Gastrocnemius medialis (tissue), 4 donors: ENCODE data around the gene SHBG. TPM values are rescaled to one million over a fixed set of nuclear protein-coding genes. Genes with fewer than 3 reads are reported as not detected.

Experiments
- ATAC-seq, 2 donors: fragments of 150-250 bp; one replicate each; pipeline ENCODE4 v1.9.1; 2016
- DNase-seq, 2 donors: peaks; one replicate each; pipeline ENCODE4 v3.0.0-alpha.2; 2019
- H3K27ac ChIP-seq, 4 donors: fragments of 200-600 bp; sonication (generic); 1 replicate in 1 of 4; 2 replicates in 3 of 4; pipeline ENCODE4 v1.5.1; 2016 to 2018; ENCODE audit warnings: mild to moderate bottlenecking in 2 of 4, moderate library complexity in 1 of 4
- H3K27me3 ChIP-seq, 3 donors: fragments of 200-600 bp; sonication (generic) in 2 of 3; 1 replicate in 1 of 3; 2 replicates in 2 of 3; pipeline versions ENCODE4 v1.5.1 to v1.6.0; 2016 to 2019; ENCODE audit warnings: mild to moderate bottlenecking in 1 of 3, moderate library complexity in 1 of 3
- H3K36me3 ChIP-seq, 2 donors: fragments of 200-600 bp; sonication (generic) in 1 of 2; one replicate each; pipeline ENCODE4 v1.5.1; 2017 to 2018
- H3K4me1 ChIP-seq, 2 donors: fragments of 200-600 bp; sonication (generic) in 1 of 2; one replicate each; pipeline ENCODE4 v1.5.1; 2016 to 2017; ENCODE audit warnings: mild to moderate bottlenecking in 2 of 2
- H3K4me3 ChIP-seq, 4 donors: fragments of 200-600 bp; sonication (generic) in 3 of 4; 1 replicate in 1 of 4; 2 replicates in 3 of 4; pipeline ENCODE4 v1.5.1; 2016 to 2019; ENCODE audit warnings: mild to moderate bottlenecking in 2 of 4
- H3K9me3 ChIP-seq, 3 donors: fragments of 200-600 bp; sonication (generic) in 2 of 3; 1 replicate in 1 of 3; 2 replicates in 2 of 3; pipeline ENCODE4 v1.5.1; 2016 to 2019
- CTCF ChIP-seq, 5 experiments: fragments of 450-650 bp in 3 of 5; fragments of 200-600 bp in 2 of 5; sonication (generic) in 2 of 5; IDR thresholded peaks in 4 of 5; conservative IDR thresholded peaks in 1 of 5; 1 replicate in 4 of 5; 2 replicates in 1 of 5; pipeline ENCODE4 v1.5.1; 2016 to 2019; ENCODE audit warnings: antibody characterized with exemption in 5 of 5, mild to moderate bottlenecking in 3 of 5, moderate library complexity in 3 of 5
- POLR2A ChIP-seq, 2 donors: fragments of 450-650 bp; IDR thresholded peaks; one replicate each; pipeline ENCODE4 v1.6.1; 2017; ENCODE audit warnings: antibody characterized with exemption in 2 of 2, mild to moderate bottlenecking in 2 of 2, moderate library complexity in 2 of 2
- in situ Hi-C, 4 donors: fragments of 200-750 bp; cut with MboI; loops; one replicate each; pipeline versions ENCODE4 v1.15.0 to v1.8.0; 2017; ENCODE audit warnings: low sequenced_read_pairs in 4 of 4
- intact Hi-C: fragments of 100-400 bp; cut with DNase I; formaldehyde crosslinking; loops from one replicate; pipeline ENCODE4 v1.15.1; 2023; ENCODE audit warnings: low total_unique reads
- total RNA-seq, 4 donors: library from RNA; depleted of rRNA; stranded (reverse); fragments of >200 nt; gene quantifications; one replicate each; pipeline versions ENCODE4 v1.1.0 to v1.2.3, GENCODE V29; 2016

SHBG gene
- total RNA-seq, 4 donors from 2014 or later: not detected

DNA sequence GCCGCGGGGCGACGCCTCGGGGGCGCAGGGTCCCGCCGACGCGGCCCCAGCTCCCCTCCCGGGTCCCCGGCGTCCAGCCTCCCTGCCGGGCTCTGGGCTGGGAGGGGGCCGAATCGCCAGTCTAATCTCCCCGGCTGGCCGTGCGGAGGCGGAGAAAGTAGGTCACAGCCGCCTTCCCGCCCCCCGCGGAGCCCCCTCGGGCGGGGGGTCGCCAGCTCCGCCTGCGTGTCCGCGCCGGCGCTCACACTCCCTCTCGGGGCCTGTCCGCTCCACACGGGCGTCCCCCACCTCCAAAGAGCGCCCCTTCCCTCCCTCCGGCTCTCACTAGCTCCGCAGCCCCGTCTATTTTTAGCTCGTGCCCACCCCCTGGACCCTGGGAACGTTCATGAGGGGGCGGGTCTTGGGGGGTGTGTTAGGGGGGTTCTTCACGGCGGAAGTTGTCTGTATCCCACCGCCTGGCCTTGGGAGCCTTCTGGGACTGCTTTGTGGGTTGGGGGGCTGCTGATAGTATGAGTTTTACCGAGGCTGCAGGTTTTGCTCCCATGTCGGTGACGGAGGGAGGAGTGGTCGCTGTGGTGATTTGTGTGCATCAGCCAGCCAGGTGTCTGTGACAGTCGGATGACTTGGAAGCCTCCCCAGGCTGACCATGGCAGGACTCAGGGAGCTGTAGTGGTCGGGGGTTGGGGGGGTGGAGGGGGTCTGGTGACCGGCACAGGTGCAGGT is 21.9 kb downstream of the SHBG start:
- Histone ChIP-seq H3K27ac (peak overlapping the region; percentile 27 to 58 (median 48)), H3K36me3 (no peaks in the 10 kb centered on the region), H3K4me1 (peaks cover 7 to 17% of the 10 kb centered on the region in 2 donors), H3K9me3 (no peaks in the 10 kb centered on the region), H3K27me3 (peaks cover 42 to 47% (median 45%) of the 10 kb centered on the region in 3 donors), H3K4me3 (peak overlapping the region; percentile 47 to 59 (median 56))
- DNase-seq (no peak), ATAC-seq (no peak)
- in situ Hi-C loops: no loop called here
- TF ChIP-seq CTCF (IDR thresholded peaks at IDR 0.05 in 4 of 5, conservative IDR thresholded peaks at IDR 0.05 in 1 of 5): no peak
- no peak for TF ChIP-seq POLR2A (IDR thresholded peaks at IDR 0.05)
- intact Hi-C loops: no loop called here

DNA sequence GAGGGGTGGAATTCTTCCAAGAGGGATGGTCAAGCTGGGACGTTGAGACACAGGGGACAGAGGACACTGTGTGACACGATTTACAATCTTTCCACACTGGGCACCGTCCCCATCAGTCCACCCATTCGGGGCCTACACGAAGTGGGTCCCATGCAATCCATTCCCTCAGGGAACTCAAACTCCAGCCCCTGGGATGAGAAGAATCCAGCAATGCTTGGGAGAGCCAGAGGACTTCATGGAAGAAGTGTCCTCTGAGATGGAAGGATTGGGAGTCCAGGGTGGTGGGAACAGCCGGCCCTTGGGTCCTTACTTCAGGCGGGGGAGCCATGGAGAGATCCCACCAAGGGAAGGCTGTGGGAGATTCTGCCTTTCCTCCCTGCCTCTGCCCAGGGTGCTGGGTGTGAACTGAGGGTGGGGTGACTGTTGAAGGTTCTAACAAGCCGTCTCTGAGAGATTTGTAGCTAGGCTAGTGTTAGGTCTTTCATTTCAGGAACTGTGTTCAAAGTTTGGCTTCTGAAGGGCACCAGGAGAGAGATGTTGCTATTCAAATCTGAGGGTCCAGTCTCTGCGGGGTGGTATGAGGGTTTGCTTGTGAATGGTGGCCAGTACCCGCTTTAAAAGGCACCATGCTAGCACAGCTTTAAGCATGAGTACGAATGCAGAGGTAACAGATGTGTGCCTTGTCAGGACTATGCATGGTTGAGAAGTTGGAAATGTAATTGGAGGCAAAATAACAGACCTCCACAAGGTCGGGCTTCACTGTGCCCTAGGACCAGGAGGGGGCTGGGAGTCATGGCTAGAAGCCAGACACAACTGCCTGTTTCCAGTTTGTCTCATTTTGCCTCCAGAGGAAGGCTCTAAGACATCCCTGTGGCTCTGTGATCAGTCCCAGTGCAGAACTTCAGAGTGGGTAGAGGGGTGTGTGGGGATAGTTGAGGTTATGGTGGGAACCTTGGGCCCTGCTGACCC is 22.7 kb downstream of the SHBG start:
- ATAC-seq (no peak), DNase-seq (no peak)
- Histone ChIP-seq H3K4me3 (no peak overlapping the region), H3K36me3 (no peaks in the 10 kb centered on the region), H3K9me3 (no peaks in the 10 kb centered on the region), H3K27me3 (peaks cover 41 to 42% (median 42%) of the 10 kb centered on the region in 3 donors), H3K27ac (peak overlapping the region in 1 of 4 donors; percentile 56), H3K4me1 (peaks cover 7 to 17% of the 10 kb centered on the region in 2 donors)
- intact Hi-C loops (no loop called here), in situ Hi-C loops (no loop called here)
- TF ChIP-seq POLR2A (IDR thresholded peaks at IDR 0.05) (no peak), CTCF (IDR thresholded peaks at IDR 0.05 in 4 of 5, conservative IDR thresholded peaks at IDR 0.05 in 1 of 5) (no peak)

DNA sequence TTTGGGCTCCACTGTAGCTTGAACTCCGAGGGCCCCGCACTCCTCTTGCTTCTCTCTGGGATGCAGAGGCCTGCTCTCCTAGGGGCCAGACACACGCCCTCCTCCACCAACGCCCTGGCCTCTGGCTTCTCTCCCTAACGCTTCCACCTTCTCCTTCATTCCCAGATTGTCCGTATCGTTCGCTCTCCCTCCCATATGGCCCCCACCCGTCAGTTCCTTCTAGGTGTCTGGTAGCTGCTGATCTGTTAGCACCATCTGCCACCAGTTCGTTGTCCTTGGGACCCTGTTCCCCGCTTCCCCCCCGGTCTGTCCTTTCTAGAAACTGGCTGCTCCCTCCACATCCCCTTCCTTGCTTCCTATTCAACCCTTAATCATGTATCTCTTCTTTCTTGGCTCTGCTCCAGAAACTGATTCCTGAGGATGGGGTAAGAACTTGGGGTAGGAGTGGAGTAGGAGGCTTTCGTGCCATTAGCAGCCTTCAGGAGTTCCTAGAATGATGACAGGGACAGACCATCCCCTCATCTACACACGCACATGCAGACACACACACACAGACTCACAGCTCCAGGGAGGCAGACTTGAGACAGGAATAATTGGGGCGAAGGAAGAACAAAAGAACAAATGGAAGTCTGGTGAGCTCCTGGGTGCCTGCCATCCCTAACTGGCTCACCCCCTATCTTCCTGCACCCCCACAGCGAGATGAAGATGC is 25.1 kb downstream of the SHBG start:
- Histone ChIP-seq H3K27me3 (peaks cover 26 to 28% (median 27%) of the 10 kb centered on the region in 3 donors), H3K27ac (no peak overlapping the region), H3K4me1 (peaks cover 7 to 17% of the 10 kb centered on the region in 2 donors), H3K4me3 (no peak overlapping the region), H3K36me3 (no peaks in the 10 kb centered on the region), H3K9me3 (no peaks in the 10 kb centered on the region)
- intact Hi-C loops (no loop called here), in situ Hi-C loops (no loop called here)
- no peak for TF ChIP-seq POLR2A (IDR thresholded peaks at IDR 0.05)
- TF ChIP-seq CTCF (IDR thresholded peaks at IDR 0.05 in 4 of 5, conservative IDR thresholded peaks at IDR 0.05 in 1 of 5): no peak
- DNase-seq (no peak), ATAC-seq (no peak)

DNA sequence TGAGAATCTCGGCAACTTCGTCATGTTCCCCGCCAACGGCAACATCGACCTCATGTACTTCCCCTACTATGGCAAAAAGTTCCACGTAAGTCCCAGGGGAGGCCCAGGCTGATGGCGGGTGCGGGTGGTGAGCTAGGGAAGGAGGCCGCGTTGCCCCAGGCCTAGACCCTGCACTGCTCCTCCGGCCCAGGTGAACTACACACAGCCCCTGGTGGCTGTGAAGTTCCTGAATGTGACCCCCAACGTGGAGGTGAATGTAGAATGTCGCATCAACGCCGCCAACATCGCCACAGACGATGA is 25.6 kb downstream of the SHBG start:
- ATAC-seq (no peak), DNase-seq (no peak)
- intact Hi-C loops (no loop called here), in situ Hi-C loops (no loop called here)
- Histone ChIP-seq H3K4me1 (peaks cover 7 to 14% of the 10 kb centered on the region in 2 donors), H3K9me3 (no peaks in the 10 kb centered on the region), H3K4me3 (no peak overlapping the region), H3K27ac (no peak overlapping the region), H3K27me3 (peaks cover 20 to 23% (median 23%) of the 10 kb centered on the region in 3 donors), H3K36me3 (no peaks in the 10 kb centered on the region)
- TF ChIP-seq POLR2A (IDR thresholded peaks at IDR 0.05) (no peak), CTCF (IDR thresholded peaks at IDR 0.05 in 4 of 5, conservative IDR thresholded peaks at IDR 0.05 in 1 of 5) (no peak)
